Measurements from ENCODE around the gene AREG. TPM values are rescaled to one million over a fixed set of nuclear protein-coding genes. Genes with fewer than 3 reads are reported as not detected.

AREG gene
- total RNA-seq, 1 experiment from 2014 or later, result 739 TPM

- TF ChIP-seq SIN3A (IDR thresholded peaks at IDR 0.05; ENCODE audit: low read depth) (no peak), POLR2A (IDR thresholded peaks at IDR 0.05; ENCODE audit: borderline replicate concordance, extremely low read depth, insufficient read depth, insufficient read length) (no peak), TCF7L2 (IDR thresholded peaks at IDR 0.05; ENCODE audit: borderline replicate concordance, extremely low read depth, insufficient read depth, insufficient read length) (no peak), EZH2phosphoT487 (IDR thresholded peaks at IDR 0.05; ENCODE audit: borderline replicate concordance) (no peak), YY1 (IDR thresholded peaks at IDR 0.05; ENCODE audit: extremely low read depth, insufficient replicate concordance, low read depth, low read length) (no peak), CEBPB (IDR thresholded peaks at IDR 0.05; ENCODE audit: low read depth) (no peak), SP1 (IDR thresholded peaks at IDR 0.05; ENCODE audit: low read depth) (no peak), EZH2 (IDR thresholded peaks at IDR 0.05) (no peak), ATF3 (IDR thresholded peaks at IDR 0.05) (no peak), EGR1 (IDR thresholded peaks at IDR 0.05; ENCODE audit: low read depth) (no peak), CBX3 (IDR thresholded peaks at IDR 0.05; ENCODE audit: low read depth) (no peak)
Observed at GRCh38 chr4:74486905-74487304, 42.0 kb downstream of the AREG start (continued).

- no TSS peak for BruUV-seq (replicated peaks)
- CTCF ChIA-PET, result no interaction called here
- no peaks in the 10 kb centered on the region for H3K4me1 ChIP-seq (ENCODE audit: control insufficient read depth in 1 of 2, insufficient read depth in 2 of 2, low read length in 2 of 2)
Observed at GRCh38 chr4:74487771-74488170, 42.8 kb downstream of the AREG start.

More at GRCh38 chr4:74487771-74488170, 42.8 kb downstream of the AREG start:
- Histone ChIP-seq H3K9me2 (ENCODE audit: insufficient read depth) (no peaks in the 10 kb centered on the region; the same call in 1 of the 2 replicates), H3K27me3 (ENCODE audit: insufficient read depth, low read length) (no peaks in the 10 kb centered on the region), H3K9me3 (ENCODE audit: control insufficient read depth in 1 of 2, insufficient read depth in 1 of 2, low read depth in 1 of 2, low read length in 2 of 2) (no peaks in the 10 kb centered on the region), H3K79me2 (ENCODE audit: insufficient read depth, low read length) (no peaks in the 10 kb centered on the region), H2AFZ (ENCODE audit: low read depth, low read length, poor library complexity, severe bottlenecking) (no peak overlapping the region), H4K20me1 (ENCODE audit: insufficient read depth) (no peaks in the 10 kb centered on the region), H3K4me2 (ENCODE audit: low read length) (no peak overlapping the region), H3K36me3 (ENCODE audit: control insufficient read depth in 1 of 2, insufficient read depth in 2 of 2, low read length in 2 of 2) (no peaks in the 10 kb centered on the region), H3K4me3 (replicated peaks in 1 of 2; ENCODE audit: low read depth in 1 of 2, low read length in 2 of 2) (no peak overlapping the region), H3K27ac (ENCODE audit: low read depth, low read length) (no peak overlapping the region), H3K9ac (ENCODE audit: low read length) (no peak overlapping the region)
- TF ChIP-seq MAX (IDR thresholded peaks at IDR 0.05) (no peak), SP1 (IDR thresholded peaks at IDR 0.05; ENCODE audit: low read depth) (no peak), ELF1 (IDR thresholded peaks at IDR 0.05; ENCODE audit: borderline replicate concordance, low read depth) (no peak), SIN3A (IDR thresholded peaks at IDR 0.05; ENCODE audit: low read depth) (no peak), ZBTB33 (IDR thresholded peaks at IDR 0.05; ENCODE audit: extremely low read depth, insufficient replicate concordance, low read length) (no peak)
- ChIA-PET POLR2A (no interaction called here), RAD21 (ENCODE audit: low non-redundant PET in 1 of 2, low total read pairs in 2 of 2, uncharacterized antibody in 2 of 2, unreplicated experiment in 2 of 2) (no interaction called here)
- DNase-seq (ENCODE audit: low read depth, low spot score), result no peak
- intact Hi-C loops (cut with micrococcal nuclease), result no loop called here
- no peak for ATAC-seq

Data from HCT116 (cell line).